ENCODE results near the gene FMN2.

FMN2 gene

DNA sequence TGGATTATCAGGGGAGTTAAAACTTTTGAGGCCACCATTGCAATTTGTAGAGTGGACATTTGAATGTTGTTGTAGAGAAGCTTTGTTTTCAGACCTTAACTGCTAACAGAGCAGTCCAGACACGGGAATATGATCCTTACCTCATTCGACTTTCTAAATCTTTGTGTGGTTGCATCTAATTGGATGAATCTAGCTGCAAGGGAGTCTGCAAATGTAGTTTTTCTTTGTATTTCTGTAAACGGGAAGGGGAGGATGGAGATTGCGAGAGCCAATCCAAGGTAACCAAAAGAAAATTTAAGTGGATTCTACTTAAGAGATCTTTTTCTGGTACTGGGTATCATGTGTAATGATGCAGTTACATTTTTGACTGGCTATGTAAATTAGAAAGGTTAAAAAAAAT lies 110.2 kb downstream of the FMN2 start:
- H3K4me3 ChIP-seq (ENCODE audit: low read length), result no peak overlapping the region
- TF ChIP-seq, protein P1, sequence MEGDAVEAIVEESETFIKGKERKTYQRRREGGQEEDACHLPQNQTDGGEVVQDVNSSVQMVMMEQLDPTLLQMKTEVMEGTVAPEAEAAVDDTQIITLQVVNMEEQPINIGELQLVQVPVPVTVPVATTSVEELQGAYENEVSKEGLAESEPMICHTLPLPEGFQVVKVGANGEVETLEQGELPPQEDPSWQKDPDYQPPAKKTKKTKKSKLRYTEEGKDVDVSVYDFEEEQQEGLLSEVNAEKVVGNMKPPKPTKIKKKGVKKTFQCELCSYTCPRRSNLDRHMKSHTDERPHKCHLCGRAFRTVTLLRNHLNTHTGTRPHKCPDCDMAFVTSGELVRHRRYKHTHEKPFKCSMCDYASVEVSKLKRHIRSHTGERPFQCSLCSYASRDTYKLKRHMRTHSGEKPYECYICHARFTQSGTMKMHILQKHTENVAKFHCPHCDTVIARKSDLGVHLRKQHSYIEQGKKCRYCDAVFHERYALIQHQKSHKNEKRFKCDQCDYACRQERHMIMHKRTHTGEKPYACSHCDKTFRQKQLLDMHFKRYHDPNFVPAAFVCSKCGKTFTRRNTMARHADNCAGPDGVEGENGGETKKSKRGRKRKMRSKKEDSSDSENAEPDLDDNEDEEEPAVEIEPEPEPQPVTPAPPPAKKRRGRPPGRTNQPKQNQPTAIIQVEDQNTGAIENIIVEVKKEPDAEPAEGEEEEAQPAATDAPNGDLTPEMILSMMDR (IDR thresholded peaks at IDR 0.05; ENCODE audit: insufficient read depth, low read depth, low read length, missing control alignments), result no peak
- no peak for DNase-seq (ENCODE audit: low read depth)

DNA sequence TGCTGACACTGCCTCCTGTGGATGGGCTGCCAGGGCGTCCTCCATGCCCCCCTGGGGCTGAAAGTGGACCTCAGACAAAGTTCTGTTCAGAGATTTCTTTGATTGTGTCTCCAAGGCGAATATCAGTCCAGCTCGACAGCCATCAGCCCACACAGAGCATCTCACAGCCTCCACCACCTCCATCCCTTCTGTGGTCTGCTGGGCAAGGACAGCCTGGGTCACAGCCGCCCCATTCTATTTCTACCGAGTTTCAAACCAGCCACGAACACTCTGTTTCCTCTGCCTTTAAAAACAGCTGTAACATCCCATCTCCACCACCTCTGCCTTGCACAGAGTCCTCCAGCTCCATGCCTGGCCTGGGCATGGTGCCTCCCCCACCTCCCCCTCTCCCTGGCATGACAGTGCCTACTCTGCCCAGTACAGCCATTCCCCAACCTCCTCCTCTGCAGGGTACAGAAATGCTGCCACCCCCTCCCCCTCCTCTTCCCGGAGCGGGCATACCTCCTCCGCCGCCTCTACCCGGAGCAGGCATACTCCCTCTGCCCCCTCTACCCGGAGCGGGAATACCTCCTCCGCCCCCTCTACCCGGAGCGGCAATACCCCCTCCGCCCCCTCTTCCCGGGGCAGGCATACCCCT lies 115.5 kb downstream of the FMN2 start:
- TF ChIP-seq, protein P1 (IDR thresholded peaks at IDR 0.05; ENCODE audit: insufficient read depth, low read depth, low read length, missing control alignments), result no peak
- no peak for DNase-seq (ENCODE audit: low read depth)
- H3K4me3 ChIP-seq (ENCODE audit: low read length), result no peak overlapping the region

DNA sequence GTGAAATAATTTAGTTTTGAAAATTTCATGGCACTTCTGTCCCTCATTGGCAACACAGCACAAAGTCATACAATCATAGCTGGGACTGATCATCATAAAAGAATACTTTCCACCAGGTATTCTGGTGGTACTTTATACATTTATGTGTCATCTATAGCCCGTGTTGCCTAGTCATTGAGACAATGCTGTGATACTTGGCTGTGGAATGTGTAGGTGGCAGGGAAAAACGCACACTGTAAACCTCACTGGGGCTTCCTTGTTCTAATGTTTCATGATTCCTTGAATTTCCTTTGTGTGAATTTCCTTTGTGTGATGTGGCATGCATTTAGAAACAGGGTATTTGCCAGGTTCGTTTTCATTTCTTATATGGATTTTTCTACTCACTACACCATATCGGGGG lies 118.3 kb downstream of the FMN2 start:
- peak; percentile 42 for DNase-seq (ENCODE audit: low read depth)
- H3K4me3 ChIP-seq (ENCODE audit: low read length), result no peak overlapping the region
- TF ChIP-seq, protein P1 (IDR thresholded peaks at IDR 0.05; ENCODE audit: insufficient read depth, low read depth, low read length, missing control alignments), result no peak

DNA sequence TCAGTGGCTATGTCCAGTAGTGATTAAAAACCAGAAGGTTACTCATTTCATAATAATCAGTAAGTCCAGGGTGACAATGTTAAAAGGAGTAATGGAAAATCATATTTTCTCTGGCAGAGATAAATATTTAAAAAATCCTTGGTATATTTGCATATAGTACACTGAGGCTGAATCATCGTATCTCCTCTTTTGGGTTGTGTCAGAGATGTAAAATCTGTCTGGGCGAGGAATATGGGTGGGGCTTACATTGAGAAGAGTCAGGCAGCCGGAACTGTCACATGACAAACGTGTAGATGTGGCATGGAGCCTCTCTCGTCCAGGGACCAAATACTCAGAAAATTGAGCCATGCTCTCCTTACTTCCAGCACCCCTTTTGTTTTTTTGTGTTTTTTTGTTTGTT lies 120.9 kb downstream of the FMN2 start:
- TF ChIP-seq, protein P1 (IDR thresholded peaks at IDR 0.05; ENCODE audit: insufficient read depth, low read depth, low read length, missing control alignments), result no peak
- no peak overlapping the region for H3K4me3 ChIP-seq (ENCODE audit: low read length)
- peak; percentile 17 for DNase-seq (ENCODE audit: low read depth)

DNA sequence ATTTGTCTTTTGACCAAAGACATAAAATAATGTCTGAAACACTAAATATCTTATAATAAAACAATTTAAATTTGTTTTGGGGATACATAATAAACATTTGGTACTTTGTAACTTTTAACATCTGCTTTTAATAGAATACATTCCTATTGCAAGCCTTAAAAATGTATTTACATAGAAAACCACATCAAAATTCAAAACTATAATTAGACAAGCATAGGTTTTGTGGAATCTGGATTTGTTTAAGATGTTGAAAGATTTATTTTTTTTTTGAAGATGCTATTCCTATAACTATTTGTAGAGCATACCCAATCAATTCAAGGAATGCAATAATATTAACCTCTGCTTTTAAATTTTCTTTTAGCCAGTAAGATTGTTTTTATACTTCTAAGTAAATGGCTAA lies 125.7 kb downstream of the FMN2 start:
- H3K4me3 ChIP-seq (ENCODE audit: low read length), result no peak overlapping the region
- TF ChIP-seq, protein P1 (IDR thresholded peaks at IDR 0.05; ENCODE audit: insufficient read depth, low read depth, low read length, missing control alignments), result no peak
- DNase-seq (ENCODE audit: low read depth), result no peak

DNA sequence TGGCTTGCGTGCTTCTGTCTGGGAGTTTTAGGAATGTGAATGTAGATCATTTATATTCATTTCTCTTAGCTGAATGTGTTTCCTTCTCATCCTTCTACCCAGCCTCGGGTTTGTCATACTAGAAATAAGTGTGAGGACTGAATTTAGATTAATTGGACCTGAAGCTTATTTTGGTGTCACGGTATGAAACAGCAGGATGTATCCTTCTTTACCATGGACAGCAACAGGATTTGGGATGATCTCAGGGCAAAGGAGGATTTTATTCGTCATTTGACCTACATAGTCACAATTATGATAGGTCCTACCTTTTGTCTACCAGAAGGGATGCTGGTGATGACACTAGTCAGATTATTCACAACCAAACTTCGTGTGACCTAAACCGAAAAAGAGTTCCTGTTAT lies 127.4 kb downstream of the FMN2 start:
- no peak overlapping the region for H3K4me3 ChIP-seq (ENCODE audit: low read length)
- no peak for DNase-seq (ENCODE audit: low read depth)
- TF ChIP-seq, protein P1 (IDR thresholded peaks at IDR 0.05; ENCODE audit: insufficient read depth, low read depth, low read length, missing control alignments), result no peak

DNA sequence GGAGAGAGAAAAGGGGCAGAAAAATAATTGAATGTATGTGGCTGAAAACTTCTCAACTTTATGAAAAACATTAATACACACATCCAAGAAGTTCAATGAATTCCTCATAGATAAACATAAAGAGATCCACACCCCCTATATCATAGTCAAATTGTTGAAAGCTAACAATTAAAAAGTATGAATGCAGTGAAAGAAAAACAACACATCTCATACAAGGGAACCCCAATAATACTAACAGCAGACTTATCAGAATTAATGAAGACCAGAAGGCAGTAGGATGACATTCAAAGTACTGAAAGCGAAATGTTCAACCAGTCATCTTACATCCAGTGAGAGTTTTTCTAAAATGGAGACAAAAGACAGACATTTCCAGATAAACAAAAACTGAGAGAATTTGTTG lies 134.4 kb downstream of the FMN2 start:
- no peak for DNase-seq (ENCODE audit: low read depth)
- TF ChIP-seq, protein P1 (IDR thresholded peaks at IDR 0.05; ENCODE audit: insufficient read depth, low read depth, low read length, missing control alignments), result no peak
- H3K4me3 ChIP-seq (ENCODE audit: low read length), result no peak overlapping the region
